NCI-H2081 treated with DMSO at 0.1 percent for 48 hours (cell line): ENCODE results near the gene MASP2.
"Not testable (repeated sequence)": the region's sequence is repeated elsewhere in the genome, so short reads cannot be mapped to it uniquely, and the experiment has no call there.

Experiments
- DNase-seq: peaks from one replicate; lab custom pipeline; 2025; lab: John Stamatoyannopoulos, UW

MASP2 gene

GRCh38 chr1:11046625-11047365 is at the start of gene MASP2:
MASP2 (minus strand) TSS chr1:11047239; CDS start chr1:11047207, 32 bp downstream.
- DNase-seq: no peak

GRCh38 chr1:11083784-11084183 is 36.7 kb upstream of the MASP2 start:
- DNase-seq: not testable (repeated sequence)

GRCh38 chr1:11080931-11081330 is 33.9 kb upstream of the MASP2 start:
- DNase-seq: no peak

DNA sequence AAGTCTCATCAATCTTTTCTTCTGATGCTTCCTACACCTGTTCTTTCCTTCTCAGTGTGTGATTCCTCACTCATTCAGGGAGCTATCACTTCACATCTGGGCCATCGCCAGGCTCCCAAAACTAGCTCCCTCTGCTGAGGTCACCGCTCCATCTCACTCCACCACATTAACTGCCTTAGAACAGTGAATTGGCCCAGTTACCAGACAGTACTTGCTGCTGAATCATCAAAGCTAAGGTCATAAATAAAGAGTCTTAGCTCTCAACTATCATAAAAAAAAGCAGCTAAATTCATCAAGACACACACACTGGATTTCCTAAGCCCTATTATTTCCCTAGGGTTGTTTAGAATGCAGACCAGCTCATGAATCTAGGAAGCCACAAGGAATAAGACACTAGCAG is 31.6 kb upstream of the MASP2 start:
- DNase-seq: no peak

- not testable (repeated sequence) for DNase-seq
Observed at GRCh38 chr1:11073398-11073797, 26.4 kb upstream of the MASP2 start.

GRCh38 chr1:11072216-11072917 is 25.3 kb upstream of the MASP2 start:
- DNase-seq: peak; percentile 66

GRCh38 chr1:11071463-11072215 is 24.6 kb upstream of the MASP2 start:
- DNase-seq: peak; percentile 68

- no peak for DNase-seq
Observed at GRCh38 chr1:11070876-11071275, 23.8 kb upstream of the MASP2 start.

- DNase-seq: no peak
Observed at GRCh38 chr1:11068600-11069473, 21.8 kb upstream of the MASP2 start.

DNA sequence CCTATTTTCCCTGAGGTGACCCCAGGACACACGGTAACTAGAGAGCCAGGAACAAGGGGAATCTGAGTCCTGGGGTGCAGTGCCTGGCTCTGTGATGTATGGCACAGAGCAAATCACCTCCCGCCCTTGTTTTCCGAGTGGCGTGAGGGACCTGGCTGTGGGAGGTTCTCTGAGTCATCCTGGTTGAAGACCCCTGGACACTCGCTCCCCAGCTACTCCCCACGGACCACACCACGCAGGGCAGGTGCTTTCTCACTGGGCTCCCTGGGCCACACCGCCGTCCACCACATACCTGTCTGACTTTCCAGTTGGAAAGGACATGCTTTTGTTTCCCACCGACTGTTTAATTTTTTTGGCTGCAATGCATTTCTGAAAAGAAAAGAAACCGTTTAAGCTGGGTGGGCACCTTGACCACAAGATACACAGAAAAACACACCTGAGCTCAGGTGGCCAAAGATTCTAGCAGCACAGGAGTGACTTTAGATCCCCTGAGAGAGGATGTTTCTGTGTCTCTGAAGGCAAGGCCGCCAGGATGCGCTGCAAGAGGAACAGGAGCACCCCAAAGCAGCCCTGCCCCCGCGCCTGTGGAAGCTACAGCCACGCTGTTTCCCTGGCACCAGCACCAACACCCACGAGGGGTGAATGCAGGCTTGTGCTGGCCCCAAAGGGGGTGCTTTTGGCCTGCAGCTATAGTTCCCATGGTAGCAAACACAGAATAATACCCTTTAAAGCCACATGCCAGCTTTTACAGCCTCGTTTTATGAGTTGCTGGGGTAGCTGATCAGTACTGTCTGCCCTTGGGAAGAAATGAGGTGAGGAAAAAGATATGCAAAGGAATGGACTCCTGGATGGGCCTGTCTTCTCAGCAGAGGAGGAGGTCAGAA is 20.9 kb upstream of the MASP2 start:
- no peak for DNase-seq

DNA sequence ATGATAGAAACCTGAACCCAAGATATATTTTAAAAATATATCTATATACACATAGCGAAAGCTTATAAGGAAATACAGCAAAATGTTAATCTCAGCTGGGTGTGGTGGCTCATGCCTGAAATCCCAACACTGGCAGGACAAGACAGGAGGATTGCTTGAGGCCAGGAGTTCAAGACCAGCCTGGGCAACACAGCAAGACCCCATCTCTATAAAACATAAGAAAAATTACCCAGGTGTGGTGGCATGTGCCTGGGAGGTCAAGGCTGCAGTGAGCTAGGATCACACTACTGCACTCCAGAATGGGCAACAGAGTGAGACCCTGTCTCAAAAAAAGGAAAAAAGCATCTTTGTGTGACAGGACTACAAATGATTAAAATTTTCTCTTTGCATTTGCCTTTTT is 18.8 kb upstream of the MASP2 start:
- DNase-seq: no peak

GRCh38 chr1:11064942-11065341 is 17.9 kb upstream of the MASP2 start:
- DNase-seq: no peak

GRCh38 chr1:11063937-11064537 is 17.0 kb upstream of the MASP2 start:
- DNase-seq: not testable (repeated sequence)

- no peak for DNase-seq
Observed at GRCh38 chr1:11062965-11063401, 15.9 kb upstream of the MASP2 start.

DNA sequence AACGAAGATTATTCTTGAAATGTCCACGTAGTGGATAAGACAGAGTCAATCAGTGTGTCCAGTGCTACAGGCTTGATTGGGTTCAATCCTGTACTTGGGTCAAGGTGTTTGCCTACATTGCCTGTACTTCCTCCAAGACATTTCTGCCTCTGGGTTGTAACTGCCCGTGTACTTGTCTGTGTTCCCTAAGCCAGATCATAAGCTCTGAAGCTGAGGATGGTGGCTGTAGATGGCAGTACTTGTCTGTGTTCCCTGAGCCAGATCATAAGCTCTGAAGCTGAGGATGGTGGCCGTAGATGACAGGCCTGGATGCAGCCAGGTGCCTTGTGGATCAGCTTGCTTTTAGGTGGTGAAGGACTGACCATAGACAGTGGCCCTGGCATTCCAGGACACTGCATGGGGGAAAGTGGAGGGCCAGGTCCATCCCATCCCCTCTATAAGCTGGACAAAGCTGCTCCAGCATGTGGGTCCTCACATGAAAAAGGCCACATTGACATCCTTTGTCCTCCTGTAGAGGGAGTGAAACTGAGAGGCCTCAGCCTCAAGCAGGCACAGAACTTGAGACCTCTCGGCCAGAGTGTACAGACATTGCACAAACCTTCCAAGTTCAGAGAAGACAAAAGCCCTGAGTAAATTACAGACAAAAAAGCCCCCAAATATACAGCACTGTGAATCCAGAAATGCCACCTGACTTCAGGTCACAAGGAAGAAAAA is 14.8 kb upstream of the MASP2 start:
- no peak for DNase-seq

- DNase-seq: peak; percentile 38
Observed at GRCh38 chr1:11059968-11060830, 13.2 kb upstream of the MASP2 start, which contains the start of gene SRM. SRM (minus strand) TSS chr1:11060018; CDS start chr1:11059943, 75 bp downstream.

GRCh38 chr1:11059155-11059967 is 12.3 kb upstream of the MASP2 start:
- no peak for DNase-seq
